ENCODE results near the gene BCAS4.

Gene BCAS4

GRCh38 chr20:50911716-50912115 lies 116.9 kb downstream of the BCAS4 start:
- no peak for TF ChIP-seq NFIC (IDR thresholded peaks at IDR 0.05)
- TF ChIP-seq RAD21 (IDR thresholded peaks at IDR 0.05; ENCODE audit: low read depth) = no peak

- TF ChIP-seq RAD21 (IDR thresholded peaks at IDR 0.05; ENCODE audit: low read depth) = no peak
Measured at GRCh38 chr20:50913690-50914375, 119.0 kb downstream of the BCAS4 start.

DNA sequence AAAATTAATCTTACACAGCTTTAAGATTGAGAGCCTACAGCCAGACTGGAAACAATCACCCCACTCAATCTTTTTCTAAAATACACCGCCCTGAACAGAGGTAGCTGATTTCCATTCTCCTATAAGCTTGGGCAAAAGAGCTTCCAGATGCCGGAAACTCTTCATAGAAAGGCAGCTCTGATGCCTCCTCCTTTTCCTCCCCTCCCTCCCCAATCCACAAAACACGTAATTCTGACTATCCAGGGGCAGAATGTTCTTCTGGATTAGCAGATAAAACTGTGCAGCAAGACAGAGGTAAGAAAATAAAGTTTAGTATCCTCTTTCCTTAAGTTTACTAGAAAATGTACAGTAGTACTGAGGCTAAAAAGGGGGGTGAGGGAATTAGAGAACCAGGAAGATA lies 120.6 kb downstream of the BCAS4 start:
- TF ChIP-seq MAX (IDR thresholded peaks at IDR 0.05) = no peak
- no peak for TF ChIP-seq RAD21 (IDR thresholded peaks at IDR 0.05; ENCODE audit: low read depth)
- no peak for TF ChIP-seq CREB1 (IDR thresholded peaks at IDR 0.05; ENCODE audit: low read depth)
- TF ChIP-seq, protein P1, sequence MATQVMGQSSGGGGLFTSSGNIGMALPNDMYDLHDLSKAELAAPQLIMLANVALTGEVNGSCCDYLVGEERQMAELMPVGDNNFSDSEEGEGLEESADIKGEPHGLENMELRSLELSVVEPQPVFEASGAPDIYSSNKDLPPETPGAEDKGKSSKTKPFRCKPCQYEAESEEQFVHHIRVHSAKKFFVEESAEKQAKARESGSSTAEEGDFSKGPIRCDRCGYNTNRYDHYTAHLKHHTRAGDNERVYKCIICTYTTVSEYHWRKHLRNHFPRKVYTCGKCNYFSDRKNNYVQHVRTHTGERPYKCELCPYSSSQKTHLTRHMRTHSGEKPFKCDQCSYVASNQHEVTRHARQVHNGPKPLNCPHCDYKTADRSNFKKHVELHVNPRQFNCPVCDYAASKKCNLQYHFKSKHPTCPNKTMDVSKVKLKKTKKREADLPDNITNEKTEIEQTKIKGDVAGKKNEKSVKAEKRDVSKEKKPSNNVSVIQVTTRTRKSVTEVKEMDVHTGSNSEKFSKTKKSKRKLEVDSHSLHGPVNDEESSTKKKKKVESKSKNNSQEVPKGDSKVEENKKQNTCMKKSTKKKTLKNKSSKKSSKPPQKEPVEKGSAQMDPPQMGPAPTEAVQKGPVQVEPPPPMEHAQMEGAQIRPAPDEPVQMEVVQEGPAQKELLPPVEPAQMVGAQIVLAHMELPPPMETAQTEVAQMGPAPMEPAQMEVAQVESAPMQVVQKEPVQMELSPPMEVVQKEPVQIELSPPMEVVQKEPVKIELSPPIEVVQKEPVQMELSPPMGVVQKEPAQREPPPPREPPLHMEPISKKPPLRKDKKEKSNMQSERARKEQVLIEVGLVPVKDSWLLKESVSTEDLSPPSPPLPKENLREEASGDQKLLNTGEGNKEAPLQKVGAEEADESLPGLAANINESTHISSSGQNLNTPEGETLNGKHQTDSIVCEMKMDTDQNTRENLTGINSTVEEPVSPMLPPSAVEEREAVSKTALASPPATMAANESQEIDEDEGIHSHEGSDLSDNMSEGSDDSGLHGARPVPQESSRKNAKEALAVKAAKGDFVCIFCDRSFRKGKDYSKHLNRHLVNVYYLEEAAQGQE (IDR thresholded peaks at IDR 0.05; ENCODE audit: low read depth) = no peak
- TF ChIP-seq FOXM1 (IDR thresholded peaks at IDR 0.05; ENCODE audit: borderline replicate concordance, low read depth) = no peak
- TF ChIP-seq NFIC (IDR thresholded peaks at IDR 0.05) = no peak
- no peak for TF ChIP-seq TEAD4 (IDR thresholded peaks at IDR 0.05)
- no peak for TF ChIP-seq ZBTB7A (IDR thresholded peaks at IDR 0.05; ENCODE audit: low read depth)
- TF ChIP-seq, protein P2, sequence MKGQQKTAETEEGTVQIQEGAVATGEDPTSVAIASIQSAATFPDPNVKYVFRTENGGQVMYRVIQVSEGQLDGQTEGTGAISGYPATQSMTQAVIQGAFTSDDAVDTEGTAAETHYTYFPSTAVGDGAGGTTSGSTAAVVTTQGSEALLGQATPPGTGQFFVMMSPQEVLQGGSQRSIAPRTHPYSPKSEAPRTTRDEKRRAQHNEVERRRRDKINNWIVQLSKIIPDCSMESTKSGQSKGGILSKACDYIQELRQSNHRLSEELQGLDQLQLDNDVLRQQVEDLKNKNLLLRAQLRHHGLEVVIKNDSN (IDR thresholded peaks at IDR 0.05) = no peak
- no peak for TF ChIP-seq EP300 (IDR thresholded peaks at IDR 0.05; ENCODE audit: borderline replicate concordance)
- no peak for TF ChIP-seq YY1 (IDR thresholded peaks at IDR 0.05; ENCODE audit: low read depth)
- no peak for TF ChIP-seq TCF12 (IDR thresholded peaks at IDR 0.05; ENCODE audit: low read depth)
- TF ChIP-seq CEBPB (IDR thresholded peaks at IDR 0.05) = no peak
- no peak for TF ChIP-seq TAF1 (IDR thresholded peaks at IDR 0.05; ENCODE audit: low read depth)
- no peak for TF ChIP-seq EGR1 (IDR thresholded peaks at IDR 0.05)

GRCh38 chr20:50916257-50916656 lies 121.4 kb downstream of the BCAS4 start:
- TF ChIP-seq EGR1 (IDR thresholded peaks at IDR 0.05) = no peak
- TF ChIP-seq TCF12 (IDR thresholded peaks at IDR 0.05; ENCODE audit: low read depth) = no peak
- no peak for TF ChIP-seq NFIC (IDR thresholded peaks at IDR 0.05)
- no peak for TF ChIP-seq FOXM1 (IDR thresholded peaks at IDR 0.05; ENCODE audit: borderline replicate concordance, low read depth)
- no peak for TF ChIP-seq MAX (IDR thresholded peaks at IDR 0.05)
- TF ChIP-seq, protein P2 (IDR thresholded peaks at IDR 0.05) = peak; percentile 79
- no peak for TF ChIP-seq CEBPB (IDR thresholded peaks at IDR 0.05)

DNA sequence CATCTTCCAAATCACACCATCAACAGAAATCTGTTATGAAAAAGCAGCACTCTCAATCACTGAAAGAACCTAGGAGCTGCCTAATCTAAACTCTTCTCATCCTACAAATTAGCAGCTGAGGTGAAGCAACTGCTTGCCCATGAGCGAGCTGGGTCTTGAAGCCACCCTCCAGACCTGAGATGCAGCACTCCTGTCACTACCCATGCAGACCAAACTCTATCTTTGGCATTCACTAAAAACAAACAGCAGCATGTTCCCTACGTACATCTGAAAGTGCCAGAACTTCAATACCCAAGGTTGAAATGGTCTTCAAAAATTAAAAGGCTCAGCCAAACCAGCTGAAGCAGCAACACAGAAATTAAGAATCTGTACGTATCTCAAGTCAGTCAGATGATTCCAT lies 122.1 kb downstream of the BCAS4 start:
- no peak for TF ChIP-seq CREB1 (IDR thresholded peaks at IDR 0.05; ENCODE audit: low read depth)
- TF ChIP-seq EGR1 (IDR thresholded peaks at IDR 0.05) = no peak
- TF ChIP-seq MAX (IDR thresholded peaks at IDR 0.05) = no peak
- TF ChIP-seq TCF12 (IDR thresholded peaks at IDR 0.05; ENCODE audit: low read depth) = no peak
- no peak for TF ChIP-seq RAD21 (IDR thresholded peaks at IDR 0.05; ENCODE audit: low read depth)
- TF ChIP-seq FOXM1 (IDR thresholded peaks at IDR 0.05; ENCODE audit: borderline replicate concordance, low read depth) = no peak
- no peak for TF ChIP-seq YY1 (IDR thresholded peaks at IDR 0.05; ENCODE audit: low read depth)
- TF ChIP-seq TEAD4 (IDR thresholded peaks at IDR 0.05) = no peak
- TF ChIP-seq, protein P2 (IDR thresholded peaks at IDR 0.05) = no peak
- TF ChIP-seq TAF1 (IDR thresholded peaks at IDR 0.05; ENCODE audit: low read depth) = no peak
- no peak for TF ChIP-seq ZBTB7A (IDR thresholded peaks at IDR 0.05; ENCODE audit: low read depth)
- TF ChIP-seq, protein P1 (IDR thresholded peaks at IDR 0.05; ENCODE audit: low read depth) = no peak
- TF ChIP-seq EP300 (IDR thresholded peaks at IDR 0.05; ENCODE audit: borderline replicate concordance) = no peak
- TF ChIP-seq CEBPB (IDR thresholded peaks at IDR 0.05) = no peak
- TF ChIP-seq NFIC (IDR thresholded peaks at IDR 0.05) = no peak

GRCh38 chr20:50918403-50918802 lies 123.5 kb downstream of the BCAS4 start:
- TF ChIP-seq ZBTB7A (IDR thresholded peaks at IDR 0.05; ENCODE audit: low read depth) (no peak), EGR1 (IDR thresholded peaks at IDR 0.05) (no peak), FOXM1 (IDR thresholded peaks at IDR 0.05; ENCODE audit: borderline replicate concordance, low read depth) (no peak), TCF12 (IDR thresholded peaks at IDR 0.05; ENCODE audit: low read depth) (no peak), NFIC (IDR thresholded peaks at IDR 0.05) (no peak), TAF1 (IDR thresholded peaks at IDR 0.05; ENCODE audit: low read depth) (no peak), RAD21 (IDR thresholded peaks at IDR 0.05; ENCODE audit: low read depth) (no peak), CREB1 (IDR thresholded peaks at IDR 0.05; ENCODE audit: low read depth) (no peak), EP300 (IDR thresholded peaks at IDR 0.05; ENCODE audit: borderline replicate concordance) (no peak)
- TF ChIP-seq, protein P1 (IDR thresholded peaks at IDR 0.05; ENCODE audit: low read depth) = no peak

Measured in Ishikawa (cell line).